HG03469 (cell line): Measurements from ENCODE around the gene BIK.

Experiments used
- ATAC-seq: cut with Tn5 transposase; IDR thresholded peaks from one replicate; pipeline ENCODE4 v1.9.1; 2021; ENCODE audit warnings: mild to moderate bottlenecking, moderate library complexity, moderate number of reproducible peaks; ENCODE audit not compliant: unreplicated experiment

The BIK gene

DNA sequence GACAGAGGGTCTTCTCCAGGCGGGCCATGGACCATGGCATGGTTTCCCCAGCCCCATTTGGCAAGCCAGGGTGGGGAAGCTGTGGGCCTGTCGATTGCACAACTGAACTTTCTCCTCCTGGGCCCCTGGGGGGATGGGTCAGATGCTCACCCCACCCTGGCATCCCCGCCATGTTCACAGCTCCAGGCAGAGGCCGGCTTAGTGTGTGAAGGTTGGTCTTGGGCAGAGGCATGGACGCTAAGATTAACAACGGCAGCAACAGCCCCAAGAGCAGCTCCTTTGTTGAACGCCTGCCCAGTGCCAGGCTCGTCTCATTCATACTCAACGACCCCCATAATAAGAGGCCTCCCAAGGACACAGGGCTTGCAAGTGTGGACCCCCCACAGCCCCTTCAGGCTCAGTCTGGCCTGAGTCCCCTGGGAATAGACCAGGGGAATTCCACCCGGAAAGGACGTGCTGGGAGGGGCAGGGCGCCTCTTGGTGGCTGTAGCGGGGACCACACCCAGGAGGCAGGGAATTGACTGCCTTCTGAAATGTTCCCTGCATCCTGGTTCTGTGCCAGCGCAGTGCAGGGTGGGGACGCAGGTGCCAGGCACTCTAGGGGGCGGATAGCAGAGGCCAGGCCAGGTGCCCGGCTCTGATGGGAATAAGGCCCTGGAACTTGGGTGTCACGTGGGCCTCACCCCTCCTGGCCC is 49.1 kb downstream of the BIK start:
- ATAC-seq, result no peak

DNA sequence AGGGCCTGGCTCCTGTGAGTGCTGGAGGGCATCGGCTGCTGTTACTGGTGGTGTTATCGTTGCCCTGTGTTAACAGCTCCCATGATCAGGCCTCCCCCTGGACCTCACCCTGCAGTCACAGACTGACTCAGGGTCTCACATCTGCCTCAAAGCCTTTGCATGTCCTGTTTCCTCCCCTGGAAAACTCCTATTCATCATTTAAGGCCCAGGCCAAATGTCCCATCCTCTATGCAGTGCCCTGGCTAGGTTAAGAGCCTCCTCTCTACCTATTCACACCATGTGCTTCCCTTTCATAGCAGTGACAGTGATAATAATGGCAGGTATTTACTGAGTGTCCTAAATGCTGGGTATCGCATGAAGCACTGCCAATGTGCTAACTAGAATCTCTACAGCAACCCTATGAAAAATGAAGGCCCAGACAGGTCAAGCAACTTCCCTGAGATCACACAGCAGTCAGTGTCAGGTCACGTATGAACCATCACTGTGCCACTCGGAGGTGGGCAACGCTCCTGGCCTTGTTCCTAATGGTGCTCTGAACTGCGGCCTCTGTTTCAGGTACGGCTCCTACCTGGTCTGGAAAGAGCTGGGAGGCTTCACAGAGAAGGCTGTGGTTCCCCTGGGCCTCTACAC is 50.1 kb downstream of the BIK start:
- ATAC-seq, result no peak

- no peak for ATAC-seq
These were observed 52.0 kb downstream of the BIK start for GRCh38 chr22:43162412-43163150.

DNA sequence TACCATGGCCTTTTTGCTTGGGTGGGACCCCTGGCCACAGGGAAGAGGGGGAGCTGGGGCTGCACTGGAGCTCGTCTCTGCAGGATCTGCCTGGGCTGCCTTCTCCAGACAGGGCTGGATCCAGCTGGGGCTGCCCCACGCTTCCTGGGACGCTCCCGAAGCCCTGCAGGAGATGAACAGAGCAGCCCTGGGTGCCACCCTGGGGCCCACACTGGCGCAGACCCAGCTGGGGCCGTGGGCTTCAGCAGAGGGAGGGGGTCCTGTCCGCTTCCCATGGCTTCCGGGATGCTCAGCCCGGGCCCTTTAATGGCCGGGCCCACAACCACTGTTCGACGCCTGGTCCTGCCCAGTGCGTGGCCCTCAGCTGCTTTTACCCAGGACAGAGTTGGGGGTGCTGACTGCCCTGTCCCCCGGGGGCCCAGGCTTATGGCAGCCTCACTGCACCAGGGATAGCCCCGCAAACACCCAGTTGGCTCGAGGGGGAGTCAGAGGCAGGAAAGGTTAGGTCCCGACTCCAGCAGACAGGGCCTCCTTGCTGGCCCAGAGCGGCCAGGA is 52.8 kb downstream of the BIK start:
- no peak for ATAC-seq

- no peak for ATAC-seq
These were observed 54.1 kb downstream of the BIK start for GRCh38 chr22:43164636-43165035.

DNA sequence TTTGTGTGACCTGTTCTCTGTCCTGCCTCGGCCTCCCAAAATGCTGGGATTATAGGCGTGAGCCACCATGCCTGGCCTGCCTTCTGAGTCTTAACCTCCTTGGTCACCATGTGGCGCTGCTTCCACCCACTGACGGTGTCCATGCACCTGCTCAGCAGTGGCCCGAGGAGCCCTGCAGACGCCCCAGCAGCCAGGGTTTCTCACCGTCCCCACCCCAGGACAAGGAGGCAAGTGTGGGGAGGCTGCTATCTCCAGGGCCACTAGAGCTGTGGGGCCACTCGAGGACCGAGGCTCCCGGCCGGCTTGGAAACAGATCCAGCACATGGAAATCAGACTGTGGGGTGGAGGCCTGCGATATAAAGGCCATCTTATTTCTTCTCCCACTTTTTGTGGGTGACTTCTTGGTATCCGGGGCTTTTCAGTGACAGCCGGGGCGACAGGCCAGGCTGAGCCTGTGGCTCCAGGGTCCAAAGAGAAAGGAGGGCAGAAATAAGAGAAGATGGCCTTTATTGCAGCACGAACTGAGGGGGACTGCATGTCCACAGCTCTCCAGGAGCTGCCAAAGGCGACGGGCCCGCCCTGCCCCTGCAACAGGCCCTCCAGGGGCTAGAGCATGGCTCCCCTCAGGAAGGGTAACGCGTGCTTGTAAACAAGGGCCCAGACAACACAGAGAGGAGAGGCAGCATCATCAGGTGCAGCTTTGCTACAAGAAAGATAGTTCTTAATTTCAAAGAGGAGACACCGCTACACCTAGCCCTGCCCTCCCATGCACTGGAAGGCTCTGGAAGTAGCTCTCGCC is 55.8 kb downstream of the BIK start:
- no peak for ATAC-seq

DNA sequence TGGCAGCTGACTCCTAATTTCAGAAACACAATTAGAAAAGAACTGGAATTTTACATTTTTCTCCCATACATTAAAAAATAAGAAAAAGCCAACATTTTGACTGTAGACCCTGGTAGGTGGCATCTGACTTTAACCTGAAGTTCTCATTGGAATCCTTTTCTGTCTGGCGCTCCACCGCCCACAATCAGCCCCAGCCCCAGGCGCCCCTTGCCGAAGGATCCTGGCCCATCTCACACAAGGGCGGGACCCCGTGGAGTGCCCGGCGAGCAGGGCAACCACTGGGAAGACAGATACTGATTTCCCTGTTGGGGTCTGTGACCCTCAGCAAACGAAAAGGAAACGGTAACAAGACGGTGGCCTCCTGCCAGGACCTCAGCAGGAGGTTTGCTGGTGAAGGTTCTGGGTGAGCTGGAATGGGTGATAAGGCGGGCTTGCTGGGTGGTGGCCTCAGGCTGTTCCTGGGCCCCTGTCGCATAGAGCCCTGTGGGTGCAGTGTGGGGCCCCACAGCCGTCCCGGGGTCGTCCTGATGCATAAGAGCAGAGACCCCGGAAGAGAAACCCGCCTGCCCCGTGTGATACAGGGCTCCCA is 56.5 kb downstream of the BIK start:
- ATAC-seq, result no peak

DNA sequence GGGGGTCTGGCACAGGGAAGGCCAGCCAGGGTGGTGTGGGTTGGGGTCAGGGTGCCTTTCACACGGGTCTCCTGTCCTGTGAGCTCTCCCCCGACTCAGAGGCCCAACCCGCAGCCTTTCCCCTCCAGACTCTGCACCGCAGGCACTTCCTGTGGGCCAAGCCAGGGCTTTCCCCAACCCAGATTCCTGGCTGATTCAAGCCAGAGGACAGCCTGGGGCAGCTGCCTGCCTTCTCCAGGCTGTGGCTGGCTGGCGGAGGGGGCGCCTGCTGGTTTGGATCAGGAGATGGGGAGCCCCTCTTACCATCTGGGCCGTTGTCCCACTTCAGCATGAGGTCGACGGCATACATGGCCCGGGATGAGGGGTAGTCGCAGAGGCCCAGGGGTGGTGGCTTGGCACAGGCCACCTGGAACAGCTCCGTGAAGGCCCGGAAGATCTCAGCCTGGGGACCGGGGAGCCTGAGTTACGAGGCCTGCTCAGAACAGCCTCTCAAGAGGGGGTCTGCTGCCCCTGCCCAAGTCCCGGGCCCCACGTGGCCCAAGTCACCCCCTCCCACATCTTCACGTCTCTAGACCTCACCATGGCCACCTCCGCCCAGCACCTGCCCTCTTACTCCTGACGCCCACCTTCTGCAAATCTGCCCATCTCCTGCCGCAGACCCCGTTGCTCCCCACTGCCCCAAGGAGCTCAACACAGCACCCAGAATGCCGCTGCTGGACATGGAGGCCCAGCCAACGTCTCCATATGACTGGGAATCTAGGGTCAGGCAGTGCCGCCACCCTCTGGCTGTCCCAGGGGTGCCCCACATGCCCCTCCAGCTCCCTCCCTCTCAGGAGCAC is 58.1 kb downstream of the BIK start:
- ATAC-seq, result no peak

GRCh38 chr22:43169310-43170130 is 59.0 kb downstream of the BIK start:
- ATAC-seq, result no peak

DNA sequence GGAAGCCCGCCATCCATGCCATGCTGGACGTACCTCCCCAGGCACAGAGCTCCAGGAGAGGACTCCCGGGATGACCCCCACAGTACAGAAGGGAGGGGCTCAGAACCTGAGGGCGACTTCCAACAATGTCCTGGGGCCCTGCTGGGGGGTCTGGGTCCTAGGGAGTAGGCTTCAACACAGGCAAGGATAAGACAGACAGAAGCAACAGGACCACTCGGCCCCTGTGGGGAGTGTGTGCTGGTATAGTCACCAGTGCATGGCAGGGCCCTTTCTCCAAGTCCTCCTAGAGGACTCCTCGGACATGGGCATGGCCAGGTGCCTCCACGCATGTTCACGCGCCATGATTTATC is 59.6 kb downstream of the BIK start:
- no peak for ATAC-seq

GRCh38 chr22:43171019-43171491 is 60.5 kb downstream of the BIK start:
- ATAC-seq, result no peak

GRCh38 chr22:43171607-43172006 is 61.1 kb downstream of the BIK start:
- no peak for ATAC-seq

GRCh38 chr22:43172191-43172590 is 61.6 kb downstream of the BIK start:
- ATAC-seq, result no peak

- no peak for ATAC-seq
These were observed 63.0 kb downstream of the BIK start for GRCh38 chr22:43173566-43173965.

- no peak for ATAC-seq
These were observed 63.6 kb downstream of the BIK start for GRCh38 chr22:43173976-43174720.

DNA sequence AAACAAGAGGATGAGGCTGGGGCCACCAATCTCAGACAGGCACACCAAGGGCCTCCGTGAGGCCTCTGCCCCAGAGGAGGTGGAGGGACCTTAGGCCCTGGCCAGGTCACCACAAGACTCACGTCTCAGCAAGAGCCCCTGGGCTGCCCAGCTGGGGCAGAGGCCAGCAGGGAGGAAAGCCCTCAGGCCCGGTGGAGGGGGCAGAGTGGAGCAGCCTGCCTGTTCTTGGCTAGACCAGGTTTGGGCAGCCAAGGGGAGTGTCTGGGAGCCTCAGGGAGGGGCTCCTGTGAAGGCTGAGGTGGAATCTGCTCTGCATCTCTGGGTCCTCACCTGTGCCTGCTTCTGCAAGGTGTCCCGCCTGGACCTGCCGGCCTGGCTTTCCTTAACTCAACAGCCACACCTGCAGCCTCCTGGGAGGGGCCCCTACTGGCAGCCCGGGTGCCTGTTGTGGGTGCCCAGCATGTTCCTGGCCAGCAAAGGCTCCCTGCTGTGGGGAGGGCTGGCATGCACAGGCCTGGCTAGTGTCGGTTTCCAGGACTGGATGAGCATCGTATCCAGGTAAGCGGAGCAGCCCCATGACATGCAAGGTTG is 64.5 kb downstream of the BIK start:
- no peak for ATAC-seq

DNA sequence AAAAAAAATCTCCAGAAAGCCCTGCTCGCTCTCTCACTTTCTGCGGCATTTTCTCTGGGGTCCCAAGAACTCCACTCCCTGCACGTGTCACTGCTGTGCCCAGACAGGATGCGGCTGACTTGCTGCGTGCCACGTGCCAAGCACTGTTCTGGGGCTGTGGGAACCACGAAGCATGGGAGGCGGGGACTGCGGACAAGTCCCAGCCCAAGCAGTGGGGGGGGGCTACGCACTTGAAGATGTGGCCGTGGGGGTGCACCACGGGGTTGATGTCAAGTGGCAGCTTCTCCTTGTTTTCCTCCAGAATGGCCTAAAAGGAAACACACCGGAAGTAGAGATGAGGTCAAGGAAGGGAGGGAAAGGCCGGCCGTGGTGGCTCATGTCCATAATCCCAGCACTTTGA is 65.5 kb downstream of the BIK start:
- no peak for ATAC-seq

- ATAC-seq, result no peak
These were observed 66.9 kb downstream of the BIK start for GRCh38 chr22:43177479-43177878.
